IPS-NIHi7 (cell line): ENCODE results near the gene VRK1.

Source experiments
- DNase-seq: peaks from one replicate; pipeline ENCODE4 v3.0.0; 2012; ENCODE audit warnings: mixed read lengths; ENCODE audit errors: extremely low spot score

The VRK1 gene

DNA sequence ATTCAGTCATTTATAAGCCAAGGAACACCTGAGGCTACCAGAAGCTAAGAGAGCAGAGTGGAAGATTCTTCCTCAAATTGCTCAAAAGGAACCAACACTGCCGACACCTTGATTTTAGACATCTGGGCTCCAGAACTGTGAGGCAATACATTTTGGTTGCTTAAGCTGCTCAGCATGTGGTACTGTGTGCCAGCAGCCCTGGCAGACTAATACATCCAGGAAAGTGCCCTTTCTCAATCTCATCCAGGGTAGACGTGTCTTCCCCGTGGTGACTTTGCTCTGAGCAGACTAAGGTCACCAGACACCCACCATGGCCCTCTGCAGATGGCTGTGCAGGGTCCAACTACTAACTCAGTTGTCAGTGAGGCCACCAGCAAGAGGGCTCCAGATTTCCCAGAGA lies 122.8 kb downstream of the VRK1 start:
- no peak for DNase-seq

DNA sequence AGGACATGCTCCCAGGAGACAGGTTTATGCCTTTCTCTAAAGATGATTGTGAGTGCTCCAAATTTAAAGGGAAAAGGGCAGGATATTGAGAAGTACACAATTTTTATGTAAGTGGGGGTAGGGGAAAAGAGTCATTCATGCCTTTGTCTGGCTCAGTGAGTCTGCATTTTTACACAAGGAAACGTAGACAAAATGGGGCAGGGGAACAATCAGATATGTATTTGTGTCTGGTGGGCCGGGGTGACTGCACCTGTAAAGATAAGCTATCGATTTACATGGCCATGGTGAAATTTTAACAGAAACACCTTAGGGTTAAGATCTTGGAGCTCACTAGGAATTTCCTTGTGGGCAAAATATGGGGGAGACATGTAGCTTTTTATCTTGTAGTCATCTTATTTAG lies 123.6 kb downstream of the VRK1 start:
- DNase-seq, result no peak

DNA sequence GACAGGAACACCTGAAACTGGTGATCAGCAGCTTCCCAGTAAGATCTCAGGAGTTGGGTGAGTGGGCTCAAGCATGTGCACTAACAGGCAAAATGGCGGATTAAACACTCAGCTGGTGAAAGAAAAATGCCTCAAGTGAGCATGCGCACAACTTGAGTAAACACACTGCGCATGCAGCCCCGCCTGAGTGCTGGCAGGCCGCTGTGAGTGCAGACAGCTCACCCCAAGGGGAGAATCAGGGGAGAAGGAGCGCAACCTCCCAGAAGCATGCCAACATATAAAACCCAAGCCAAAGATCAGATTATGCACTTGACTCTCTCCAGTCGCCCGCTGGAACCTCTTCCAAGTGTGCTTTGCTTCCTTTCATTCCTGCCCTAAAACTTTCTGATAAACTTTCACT lies 125.8 kb downstream of the VRK1 start:
- no peak for DNase-seq

DNA sequence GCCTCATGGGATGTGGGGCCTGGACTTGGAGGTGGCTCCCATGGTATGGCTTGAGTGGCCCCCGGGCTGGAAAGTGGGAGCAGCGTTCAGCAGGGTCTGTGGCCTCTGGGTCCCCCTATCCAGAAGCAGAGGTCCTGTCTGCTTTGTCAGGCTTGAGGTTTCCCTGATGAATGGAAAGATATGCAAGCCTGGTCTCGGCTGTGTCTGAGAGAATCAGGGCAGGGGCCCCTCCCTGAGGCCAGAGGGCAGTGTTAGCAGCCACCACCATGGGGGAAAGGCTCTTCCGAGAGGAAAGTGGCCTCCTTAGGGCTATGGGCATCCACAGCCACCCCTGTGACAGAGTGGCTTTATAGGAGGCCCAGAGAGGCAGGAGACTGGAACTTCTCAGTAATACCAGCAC lies 128.2 kb downstream of the VRK1 start:
- DNase-seq, result peak; percentile 45

DNA sequence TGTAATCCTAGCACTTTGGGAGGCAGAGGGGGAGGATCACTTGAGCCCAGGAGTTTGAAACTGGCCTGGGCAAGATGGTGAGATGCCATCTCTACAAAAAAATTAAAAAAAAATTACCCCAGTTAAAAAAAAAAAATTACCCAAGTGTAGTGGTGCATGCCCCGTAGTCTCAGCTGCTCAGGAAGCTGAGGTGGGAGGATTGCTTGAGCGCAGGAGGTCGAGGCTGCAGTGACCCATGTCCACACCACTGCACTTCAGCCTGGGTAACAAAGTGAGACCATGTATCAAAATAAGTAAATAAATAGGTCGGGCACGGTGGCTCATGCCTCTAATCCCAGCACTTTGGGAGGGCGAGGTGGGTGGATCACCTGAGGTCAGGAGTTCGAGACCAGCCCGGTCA lies 128.8 kb downstream of the VRK1 start:
- DNase-seq, result no peak

DNA sequence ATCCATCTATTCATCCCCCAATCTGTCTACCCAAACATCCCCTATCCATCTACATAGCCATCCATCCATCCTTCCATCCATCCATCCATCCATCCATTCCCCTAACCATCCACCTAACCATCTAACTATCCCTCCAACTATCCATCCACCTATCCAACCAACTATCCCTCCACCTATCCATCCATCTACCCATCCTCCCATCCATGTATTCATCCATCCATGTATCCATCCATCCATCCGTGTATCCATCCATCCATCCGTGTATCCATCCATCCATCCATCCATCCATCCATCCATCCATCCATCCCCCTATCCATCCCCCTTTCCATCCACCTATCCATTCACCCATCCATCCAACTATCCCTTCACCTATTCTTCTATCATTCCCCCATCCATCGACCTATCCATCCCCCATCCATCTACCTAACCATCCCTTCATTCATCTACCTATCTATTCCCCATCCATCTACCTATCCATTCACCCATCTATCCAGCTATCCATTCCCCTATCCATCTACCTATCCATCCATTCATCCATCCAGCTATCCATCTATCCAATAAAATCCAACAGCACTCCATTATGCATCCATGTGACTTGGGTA lies 131.7 kb downstream of the VRK1 start:
- DNase-seq, result no peak

DNA sequence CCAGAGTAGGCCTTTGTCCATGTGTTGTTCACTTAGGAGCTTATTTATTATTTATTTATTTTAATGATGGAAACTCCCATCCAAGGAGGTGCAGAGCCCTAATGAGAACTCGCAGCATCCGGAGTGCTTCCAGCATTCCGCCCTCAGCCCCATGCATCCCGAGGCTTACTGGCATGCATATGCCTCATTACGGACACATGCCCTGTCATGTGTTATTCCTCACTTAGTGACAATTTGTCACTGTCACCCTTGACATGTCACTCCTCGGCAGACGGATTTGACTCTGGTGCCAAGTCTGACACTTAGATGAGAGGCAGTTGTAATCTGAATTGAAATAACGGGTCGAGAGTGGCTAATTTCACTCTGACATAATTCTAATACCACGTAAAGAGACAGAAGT lies 132.8 kb downstream of the VRK1 start:
- no peak for DNase-seq

DNA sequence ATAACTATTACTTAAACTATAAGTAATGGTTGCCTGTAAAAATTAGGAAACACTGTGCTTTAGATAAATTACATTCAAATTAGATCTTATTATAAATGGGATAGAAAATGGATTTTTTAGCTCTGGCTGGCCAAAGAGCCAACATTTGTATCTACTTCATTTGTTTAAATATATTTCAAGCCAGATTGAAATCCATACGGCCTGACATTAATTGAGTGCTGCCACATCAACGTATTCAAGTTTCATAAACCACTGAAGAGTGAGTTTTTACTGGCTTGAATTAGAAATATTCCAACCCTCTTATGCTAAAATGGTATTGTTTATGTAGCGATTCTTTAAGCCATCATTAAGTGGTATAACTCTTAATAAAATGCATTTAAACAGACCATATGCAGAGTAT lies 133.3 kb downstream of the VRK1 start:
- no peak for DNase-seq
